CD8-positive, alpha-beta memory T cell (primary cell): ENCODE measurements around the gene TBC1D23. TPM values are rescaled to one million over a fixed set of nuclear protein-coding genes. Genes with fewer than 3 reads are reported as not detected.

Experiments used
- CTCF ChIA-PET: fragments of 350-600 bp; sonication (Branson Sonifier 250); formaldehyde crosslinking; loops from one replicate; lab custom pipeline; 2021; ENCODE audit warnings: antibody characterized with exemption; lab: Charles Lee
- POLR2A ChIA-PET: fragments of 350-600 bp; sonication (Branson Sonifier 250); formaldehyde crosslinking; loops from one replicate; lab custom pipeline; 2021; ENCODE audit warnings: antibody characterized with exemption; lab: Charles Lee
- DNase-seq, 5 donors: peaks; one replicate each; pipeline versions ENCODE4 v3.0.0 to v3.0.0-alpha.2; 2020 to 2022; ENCODE audit warnings: mixed read lengths in 1 of 5
- H3K27ac ChIP-seq: one replicate; pipeline ENCODE4 v1.7.0; 2013; ENCODE audit warnings: low read depth, mild to moderate bottlenecking, low read length, moderate library complexity
- H3K27me3 ChIP-seq: 2 replicates; pipeline ENCODE4 v1.7.0; 2013; ENCODE audit warnings: low read length, mild to moderate bottlenecking; ENCODE audit not compliant: insufficient read depth, poor library complexity, severe bottlenecking
- H3K36me3 ChIP-seq: 2 replicates; pipeline ENCODE4 v1.7.0; 2013; ENCODE audit warnings: mild to moderate bottlenecking, low read length, moderate library complexity; ENCODE audit not compliant: insufficient read depth
- H3K4me1 ChIP-seq: 2 replicates; pipeline ENCODE4 v1.7.0; 2013; ENCODE audit warnings: mild to moderate bottlenecking, low read length, moderate library complexity; ENCODE audit not compliant: insufficient read depth
- H3K4me3 ChIP-seq: 2 replicates; pipeline ENCODE4 v1.7.0; 2013; ENCODE audit warnings: mild to moderate bottlenecking, low read length
- H3K9me3 ChIP-seq: 2 replicates; pipeline ENCODE4 v1.7.0; 2013; ENCODE audit warnings: mild to moderate bottlenecking, low read length
- H3K27ac Mint-ChIP-seq, 8 donors: one replicate each; pipeline ENCODE4 v1.8.0; 2020 to 2021; ENCODE audit warnings: mixed read lengths in 8 of 8, mild to moderate bottlenecking in 6 of 8, inconsistent platforms in 3 of 8, moderate library complexity in 3 of 8
- H3K27me3 Mint-ChIP-seq, 2 donors: one replicate each; pipeline ENCODE4 v1.8.0; 2020 to 2021; ENCODE audit warnings: mixed read lengths in 2 of 2, mild to moderate bottlenecking in 1 of 2, moderate library complexity in 1 of 2
- H3K36me3 Mint-ChIP-seq, 3 donors: one replicate each; pipeline ENCODE4 v1.8.0; 2020 to 2021; ENCODE audit warnings: mixed read lengths in 3 of 3, inconsistent platforms in 1 of 3, mild to moderate bottlenecking in 1 of 3
- H3K4me1 Mint-ChIP-seq, 3 donors: one replicate each; pipeline ENCODE4 v1.8.0; 2020 to 2021; ENCODE audit warnings: mixed read lengths in 3 of 3, inconsistent platforms in 1 of 3, mild to moderate bottlenecking in 1 of 3
- H3K4me3 Mint-ChIP-seq, 7 donors: one replicate each; pipeline ENCODE4 v1.8.0; 2020 to 2021; ENCODE audit warnings: mixed read lengths in 7 of 7, mild to moderate bottlenecking in 6 of 7, moderate library complexity in 4 of 7, inconsistent platforms in 2 of 7
- H3K9me3 Mint-ChIP-seq, 5 donors: one replicate each; pipeline ENCODE4 v1.8.0; 2020 to 2022; ENCODE audit warnings: mixed read lengths in 5 of 5, mild to moderate bottlenecking in 3 of 5, moderate library complexity in 2 of 5, inconsistent platforms in 1 of 5
- polyA plus RNA-seq: library from polyadenylated mRNA; unstranded; fragments of 300-500 nt; fragmentation: Illumina TruSeq; gene quantifications from one replicate; pipeline ENCODE4 v1.2.3, GENCODE V29; 2021
- total RNA-seq, 2 experiments: library from RNA; stranded (reverse); gene quantifications; one replicate each; pipeline ENCODE4 v1.2.3, GENCODE V29; 2021

The TBC1D23 gene
- total and polyA plus RNA-seq, 3 experiments from 2014 or later, result 21.0 to 23.1 (median 21.9) TPM

DNA sequence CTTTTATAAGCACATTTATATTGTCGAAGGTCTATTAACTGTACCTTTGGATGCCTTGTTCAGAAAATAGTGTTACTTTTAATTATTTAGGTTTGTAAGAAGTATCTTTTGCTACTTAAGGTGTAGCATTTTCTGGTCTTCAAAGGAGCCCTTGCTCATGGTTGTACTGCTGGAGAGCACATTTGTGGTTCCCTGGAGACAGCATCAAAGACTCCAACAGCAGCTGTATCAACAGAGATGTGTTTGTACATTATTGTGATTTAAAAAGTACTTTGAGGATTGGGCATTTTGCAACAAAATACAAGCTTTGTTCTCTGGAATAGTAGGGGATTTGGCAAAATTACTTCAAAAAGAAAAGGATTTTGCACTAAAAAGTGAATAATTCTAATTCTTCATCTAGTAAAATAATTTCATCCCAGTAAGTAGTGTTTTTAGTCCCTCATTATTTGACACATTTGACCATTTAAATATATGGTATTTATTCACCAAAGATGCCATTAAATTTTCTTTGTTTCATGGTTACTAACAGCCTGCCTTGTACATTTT lies 16.5 kb downstream of the TBC1D23 start:
- POLR2A ChIA-PET, result no interaction called here
- H3K9me3 ChIP-seq, result no peaks in the 10 kb centered on the region
- no peak overlapping the region for H3K4me3 ChIP-seq
- peaks cover 17 to 46% (median 41%) of the 10 kb centered on the region in 3 donors for H3K4me1 Mint-ChIP-seq
- H3K27ac Mint-ChIP-seq, result peak overlapping the region in 3 of 8 donors; percentile 11 to 72 (median 34)
- H3K27me3 ChIP-seq, result no peaks in the 10 kb centered on the region
- CTCF ChIA-PET, result interaction anchor here (1.2 kb wide), 1 partner anchor 208 kb away, joined by 3 read pairs; no protein-coding TSS in a partner anchor
- H3K36me3 ChIP-seq, result peaks cover under 1% of the 10 kb centered on the region
- no peak for DNase-seq
- H3K9me3 Mint-ChIP-seq, result no peaks in the 10 kb centered on the region
- no peaks in the 10 kb centered on the region for H3K27me3 Mint-ChIP-seq
- no peak overlapping the region for H3K27ac ChIP-seq
- H3K4me3 Mint-ChIP-seq, result no peak overlapping the region
- no peaks in the 10 kb centered on the region for H3K4me1 ChIP-seq
- H3K36me3 Mint-ChIP-seq, result peaks cover 0 to 28% (median 4%) of the 10 kb centered on the region in 3 donors

DNA sequence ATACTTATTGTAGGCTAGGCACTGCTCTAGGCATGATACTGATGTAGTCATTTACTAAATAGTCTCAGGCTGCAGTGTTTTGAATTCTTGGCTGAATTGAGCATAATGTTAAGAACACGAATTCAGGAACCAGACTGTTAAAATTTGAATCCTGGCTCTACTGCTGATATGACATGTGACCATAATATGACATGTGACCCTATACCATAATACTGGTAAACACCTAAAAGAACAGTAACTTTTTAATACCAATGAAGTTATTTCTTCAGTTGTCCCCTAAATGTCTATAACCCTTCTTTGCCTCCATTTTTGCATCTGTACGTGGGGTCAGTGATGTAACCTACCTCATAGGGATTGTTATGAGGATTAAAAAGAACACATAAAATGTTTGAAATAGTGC lies 18.1 kb downstream of the TBC1D23 start:
- H3K36me3 ChIP-seq, result peaks cover 6% of the 10 kb centered on the region
- no peaks in the 10 kb centered on the region for H3K4me1 ChIP-seq
- DNase-seq, result no peak
- no peak overlapping the region for H3K4me3 ChIP-seq
- CTCF ChIA-PET, result no interaction called here
- no peaks in the 10 kb centered on the region for H3K27me3 ChIP-seq
- no peak overlapping the region for H3K4me3 Mint-ChIP-seq
- H3K27ac ChIP-seq, result no peak overlapping the region
- peak overlapping the region in 1 of 8 donors; percentile 47 for H3K27ac Mint-ChIP-seq
- no peaks in the 10 kb centered on the region for H3K9me3 ChIP-seq
- POLR2A ChIA-PET, result no interaction called here
- peaks cover 0 to 39% (median 6%) of the 10 kb centered on the region in 3 donors for H3K36me3 Mint-ChIP-seq
- H3K27me3 Mint-ChIP-seq, result no peaks in the 10 kb centered on the region
- peaks cover 13 to 42% (median 41%) of the 10 kb centered on the region in 3 donors for H3K4me1 Mint-ChIP-seq
- no peaks in the 10 kb centered on the region for H3K9me3 Mint-ChIP-seq

DNA sequence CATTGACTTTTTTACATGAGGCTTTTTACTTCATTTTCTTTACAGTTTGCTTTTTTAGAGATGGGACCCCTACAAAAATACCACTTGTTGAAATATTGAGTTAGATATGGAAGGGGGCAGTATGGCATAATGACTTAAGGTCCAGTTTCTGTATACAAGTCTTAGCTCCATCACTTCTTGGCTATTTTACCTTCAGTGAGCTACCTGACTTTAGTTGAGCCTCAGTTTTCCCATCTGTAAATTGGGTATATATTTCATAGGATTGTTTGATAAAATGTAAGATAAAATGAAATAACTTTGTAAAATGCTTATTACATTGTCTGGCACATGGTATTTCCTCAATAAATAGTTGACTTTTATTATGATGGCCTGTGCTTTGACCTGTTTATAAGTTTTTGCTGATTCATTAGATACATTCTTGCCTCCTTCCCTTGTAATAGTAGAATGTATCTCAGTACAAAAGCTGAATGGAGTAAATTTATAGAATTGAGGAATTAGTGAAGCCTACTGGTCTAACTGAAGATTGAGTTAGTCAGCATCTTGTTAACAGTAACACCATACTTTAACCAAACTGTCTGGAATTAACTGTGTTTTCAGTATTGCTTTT lies 27.6 kb downstream of the TBC1D23 start:
- H3K4me3 Mint-ChIP-seq, result no peak overlapping the region
- Histone ChIP-seq H3K9me3 (no peaks in the 10 kb centered on the region), H3K27ac (peak overlapping the region; percentile 17), H3K4me1 (no peaks in the 10 kb centered on the region), H3K4me3 (no peak overlapping the region), H3K27me3 (no peaks in the 10 kb centered on the region), H3K36me3 (peaks cover 11% of the 10 kb centered on the region)
- H3K9me3 Mint-ChIP-seq, result no peaks in the 10 kb centered on the region
- ChIA-PET CTCF (no interaction called here), POLR2A (no interaction called here)
- no peaks in the 10 kb centered on the region for H3K27me3 Mint-ChIP-seq
- no peak overlapping the region for H3K27ac Mint-ChIP-seq
- DNase-seq, result no peak
- peaks cover 2 to 6% (median 5%) of the 10 kb centered on the region in 3 donors for H3K4me1 Mint-ChIP-seq
- H3K36me3 Mint-ChIP-seq, result peaks cover 0 to 71% (median 15%) of the 10 kb centered on the region in 3 donors

DNA sequence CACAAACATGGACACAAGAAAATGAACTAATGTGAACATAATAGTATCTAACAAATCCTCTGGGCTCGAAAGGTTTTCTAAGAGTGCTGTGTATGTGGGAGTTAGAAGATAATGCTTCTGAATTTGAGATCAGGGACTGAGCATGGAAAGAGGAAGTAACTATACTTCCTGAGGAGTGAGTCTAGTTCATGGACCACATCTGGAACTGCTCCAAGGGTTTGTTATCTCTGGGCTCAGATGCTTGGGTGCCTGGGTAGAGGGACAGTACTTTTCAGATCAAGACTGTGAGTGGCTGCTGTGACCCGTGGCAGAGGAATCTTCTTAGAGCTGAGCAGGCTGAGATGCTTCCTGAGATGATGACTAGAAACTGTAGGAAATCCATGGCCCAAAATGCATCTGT lies 28.5 kb downstream of the TBC1D23 start:
- H3K27ac Mint-ChIP-seq, result peak overlapping the region in 2 of 8 donors; percentile 9 to 25
- H3K36me3 Mint-ChIP-seq, result peaks cover 0 to 68% (median 12%) of the 10 kb centered on the region in 3 donors

DNA sequence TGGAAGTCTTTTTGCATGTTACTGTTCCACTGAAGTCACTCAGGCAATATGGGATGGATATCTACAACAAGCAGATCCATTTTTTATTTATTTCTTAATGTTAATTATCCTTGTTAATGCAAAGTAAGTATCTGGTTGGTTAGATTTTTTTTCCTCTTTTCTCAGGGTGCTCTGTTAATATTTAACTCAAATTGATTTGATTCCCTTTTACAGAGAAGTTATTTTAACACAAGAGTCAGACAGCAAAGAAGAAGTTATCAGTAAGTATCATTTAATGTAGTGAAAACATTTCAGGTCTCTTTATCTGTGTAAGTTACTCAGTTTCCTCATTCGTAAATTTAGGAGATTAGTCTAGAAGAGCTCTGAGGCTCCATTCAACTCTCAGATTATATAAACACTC lies 34.3 kb downstream of the TBC1D23 start:
- Histone ChIP-seq H3K36me3 (peaks cover 10% of the 10 kb centered on the region), H3K4me1 (no peaks in the 10 kb centered on the region), H3K27ac (no peak overlapping the region), H3K9me3 (no peaks in the 10 kb centered on the region), H3K4me3 (no peak overlapping the region), H3K27me3 (no peaks in the 10 kb centered on the region)
- no peaks in the 10 kb centered on the region for H3K9me3 Mint-ChIP-seq
- H3K36me3 Mint-ChIP-seq, result peaks cover 2 to 71% (median 17%) of the 10 kb centered on the region in 3 donors
- H3K4me1 Mint-ChIP-seq, result no peaks in the 10 kb centered on the region
- no peak overlapping the region for H3K4me3 Mint-ChIP-seq
- CTCF ChIA-PET, result no interaction called here
- no peaks in the 10 kb centered on the region for H3K27me3 Mint-ChIP-seq
- no peak for DNase-seq
- POLR2A ChIA-PET, result no interaction called here
- no peak overlapping the region for H3K27ac Mint-ChIP-seq

More for the DNA sequence above, 28.5 kb downstream of the TBC1D23 start:
- H3K4me1 Mint-ChIP-seq, result peaks cover 0 to 3% (median 0%) of the 10 kb centered on the region in 3 donors
- Histone ChIP-seq H3K9me3 (no peaks in the 10 kb centered on the region), H3K27ac (no peak overlapping the region), H3K27me3 (no peaks in the 10 kb centered on the region), H3K4me3 (no peak overlapping the region), H3K4me1 (no peaks in the 10 kb centered on the region), H3K36me3 (peaks cover 11% of the 10 kb centered on the region)
- no peaks in the 10 kb centered on the region for H3K27me3 Mint-ChIP-seq
- POLR2A ChIA-PET, result no interaction called here
- CTCF ChIA-PET, result no interaction called here
- no peaks in the 10 kb centered on the region for H3K9me3 Mint-ChIP-seq
- no peak overlapping the region for H3K4me3 Mint-ChIP-seq
- DNase-seq, result no peak

DNA sequence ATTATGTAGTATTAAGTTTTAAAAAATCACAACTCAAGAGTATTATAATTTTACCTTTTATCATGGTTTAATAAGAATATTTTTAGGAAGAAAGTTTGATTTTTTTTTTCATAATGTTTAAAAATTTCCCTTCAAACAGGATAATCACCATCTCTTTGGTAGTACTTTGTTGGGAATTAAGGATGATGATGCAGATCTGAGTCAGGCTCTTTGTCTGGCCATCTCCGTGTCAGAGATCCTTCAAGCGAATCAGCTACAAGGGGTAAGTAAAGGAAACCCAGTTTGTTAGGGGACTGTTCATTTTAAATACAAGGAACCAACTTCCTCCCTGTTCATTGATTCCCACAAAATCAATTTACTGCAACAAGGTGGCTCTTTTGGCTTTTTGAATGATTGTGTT lies 37.0 kb downstream of the TBC1D23 start:
- POLR2A ChIA-PET, result no interaction called here
- H3K36me3 Mint-ChIP-seq, result peaks cover 7 to 76% (median 22%) of the 10 kb centered on the region in 3 donors
- no peaks in the 10 kb centered on the region for H3K27me3 ChIP-seq
- H3K4me3 Mint-ChIP-seq, result no peak overlapping the region
- no peaks in the 10 kb centered on the region for H3K4me1 ChIP-seq
- no peak overlapping the region for H3K27ac ChIP-seq
- H3K36me3 ChIP-seq, result peaks cover 3% of the 10 kb centered on the region
- H3K9me3 ChIP-seq, result no peaks in the 10 kb centered on the region
- no peak overlapping the region for H3K27ac Mint-ChIP-seq
- no peak overlapping the region for H3K4me3 ChIP-seq
- no peaks in the 10 kb centered on the region for H3K27me3 Mint-ChIP-seq
- no peak for DNase-seq
- H3K4me1 Mint-ChIP-seq, result no peaks in the 10 kb centered on the region
- CTCF ChIA-PET, result no interaction called here
- no peaks in the 10 kb centered on the region for H3K9me3 Mint-ChIP-seq

DNA sequence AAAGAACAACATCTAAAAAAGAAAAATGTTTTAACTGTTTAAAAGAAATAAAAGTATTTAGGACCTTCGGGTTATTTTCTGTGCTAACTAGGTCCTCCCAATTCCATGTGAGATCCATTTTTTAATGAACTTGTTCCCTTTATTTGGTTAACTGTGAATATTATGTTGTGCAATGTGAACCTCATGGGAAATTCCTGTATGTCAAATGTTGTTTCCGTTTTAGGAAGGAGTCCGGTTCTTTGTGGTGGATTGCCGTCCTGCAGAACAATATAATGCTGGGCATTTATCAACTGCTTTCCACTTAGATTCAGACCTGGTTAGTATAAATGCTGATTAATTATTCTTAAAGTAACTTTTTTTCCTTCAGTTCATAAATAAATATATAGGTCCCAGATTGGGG lies 38.2 kb downstream of the TBC1D23 start:
- POLR2A ChIA-PET, result no interaction called here
- Mint-ChIP-seq H3K27me3 (no peaks in the 10 kb centered on the region), H3K9me3 (no peaks in the 10 kb centered on the region), H3K4me3 (no peak overlapping the region), H3K27ac (no peak overlapping the region), H3K36me3 (peaks cover 7 to 75% (median 24%) of the 10 kb centered on the region in 3 donors), H3K4me1 (no peaks in the 10 kb centered on the region)
- Histone ChIP-seq H3K4me3 (no peak overlapping the region), H3K27ac (no peak overlapping the region), H3K9me3 (no peaks in the 10 kb centered on the region), H3K4me1 (no peaks in the 10 kb centered on the region), H3K36me3 (peaks cover 3% of the 10 kb centered on the region), H3K27me3 (no peaks in the 10 kb centered on the region)
- CTCF ChIA-PET, result no interaction called here
- no peak for DNase-seq

DNA sequence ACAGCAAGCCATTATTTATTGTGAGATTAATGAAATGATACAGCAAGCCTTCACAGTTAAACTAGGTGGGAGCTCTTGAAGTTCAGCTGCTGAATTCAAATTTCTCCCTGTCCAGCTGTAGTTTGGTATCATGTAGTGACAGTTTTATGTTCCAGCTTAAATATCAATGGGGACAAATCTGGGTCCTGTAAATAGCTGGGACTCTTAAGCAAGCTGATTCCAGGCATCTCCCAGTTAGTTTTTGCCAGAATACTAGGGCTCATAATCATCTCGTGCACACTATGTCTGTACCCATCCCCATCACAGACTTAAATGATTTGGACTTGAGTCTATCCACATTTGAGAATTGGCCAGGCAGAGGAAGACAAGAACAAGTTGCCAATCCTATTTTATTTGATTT lies 45.9 kb downstream of the TBC1D23 start:
- no peaks in the 10 kb centered on the region for H3K4me1 ChIP-seq
- ChIA-PET CTCF (interaction anchor here (1.4 kb wide), 1 partner anchor 16 kb away, joined by 3 read pairs; no protein-coding TSS in a partner anchor), POLR2A (interaction anchor here (0.7 kb wide), 1 partner anchor 28 kb away, joined by 3 read pairs; the partner anchor contains the start of gene NIT2)
- H3K4me3 ChIP-seq, result no peak overlapping the region
- DNase-seq, result no peak
- Mint-ChIP-seq H3K27ac (peak overlapping the region in 2 of 8 donors; percentile 3 to 24), H3K27me3 (no peaks in the 10 kb centered on the region), H3K9me3 (no peaks in the 10 kb centered on the region), H3K4me1 (peaks cover 0 to 3% (median 2%) of the 10 kb centered on the region in 3 donors), H3K4me3 (no peak overlapping the region), H3K36me3 (peaks cover 0 to 65% (median 22%) of the 10 kb centered on the region in 3 donors)
- H3K36me3 ChIP-seq, result peaks cover 17% of the 10 kb centered on the region
- no peaks in the 10 kb centered on the region for H3K9me3 ChIP-seq
- no peak overlapping the region for H3K27ac ChIP-seq
- no peaks in the 10 kb centered on the region for H3K27me3 ChIP-seq
